ENCODE measurements around the gene PDCD5.
"Not testable (repeated sequence)": the region's sequence is repeated elsewhere in the genome, so short reads cannot be mapped to it uniquely, and the experiment has no call there.

The PDCD5 gene, protein sequence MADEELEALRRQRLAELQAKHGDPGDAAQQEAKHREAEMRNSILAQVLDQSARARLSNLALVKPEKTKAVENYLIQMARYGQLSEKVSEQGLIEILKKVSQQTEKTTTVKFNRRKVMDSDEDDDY

GRCh38 chr19:32580901-32581704, at the start of gene PDCD5:
PDCD5 (plus strand) TSS chr19:32581190; CDS start chr19:32581262, 72 bp downstream.
- peak; percentile 59 for FAIRE-seq
- DNase-seq (ENCODE audit: insufficient read length, low spot score): peak; percentile 96

DNA sequence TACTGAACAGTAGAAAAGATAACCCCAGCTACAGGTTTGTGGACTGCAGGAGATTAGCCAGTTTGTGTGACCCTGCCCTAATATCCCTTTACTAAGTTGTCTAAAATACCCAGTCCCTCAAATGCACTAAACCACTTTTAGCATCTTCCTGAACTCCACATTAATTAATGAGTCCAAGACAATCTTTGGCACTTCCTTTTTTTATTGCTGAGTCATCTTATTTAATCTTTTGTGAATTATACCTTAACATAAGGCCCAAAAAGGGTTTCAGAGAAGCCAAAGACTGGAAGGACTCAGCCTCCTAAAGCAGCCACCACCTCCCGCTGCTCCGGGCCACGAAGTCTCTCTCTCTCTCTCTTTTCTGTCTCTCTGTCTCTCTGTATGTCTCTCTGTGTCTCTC, 48.8 kb upstream of the PDCD5 start:
- no peak for DNase-seq (ENCODE audit: insufficient read length, low spot score)
- no peak for FAIRE-seq

DNA sequence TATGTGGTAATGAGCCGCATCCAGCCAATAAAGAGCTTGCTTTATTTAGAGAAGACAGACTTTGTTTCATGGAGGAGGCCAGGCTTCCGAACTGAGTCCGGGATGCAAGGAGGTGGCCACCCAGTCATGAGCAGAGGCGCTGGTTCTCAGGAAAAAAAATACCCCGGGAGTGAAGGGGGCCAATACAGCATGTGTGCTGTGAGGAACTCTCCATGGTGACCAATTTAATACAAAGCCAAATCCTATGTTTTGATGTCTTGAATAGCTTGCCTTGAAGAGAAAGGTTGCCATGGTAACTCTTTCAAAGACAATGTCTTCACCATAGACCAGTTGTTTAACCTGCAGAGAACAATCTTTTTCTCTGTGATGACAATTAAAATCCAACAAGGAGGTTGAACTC, 43.4 kb upstream of the PDCD5 start:
- DNase-seq (ENCODE audit: insufficient read length, low spot score): no peak
- no peak for FAIRE-seq

GRCh38 chr19:32539240-32539916, 41.6 kb upstream of the PDCD5 start:
- DNase-seq (ENCODE audit: insufficient read length, low spot score): no peak
- FAIRE-seq: no peak

DNA sequence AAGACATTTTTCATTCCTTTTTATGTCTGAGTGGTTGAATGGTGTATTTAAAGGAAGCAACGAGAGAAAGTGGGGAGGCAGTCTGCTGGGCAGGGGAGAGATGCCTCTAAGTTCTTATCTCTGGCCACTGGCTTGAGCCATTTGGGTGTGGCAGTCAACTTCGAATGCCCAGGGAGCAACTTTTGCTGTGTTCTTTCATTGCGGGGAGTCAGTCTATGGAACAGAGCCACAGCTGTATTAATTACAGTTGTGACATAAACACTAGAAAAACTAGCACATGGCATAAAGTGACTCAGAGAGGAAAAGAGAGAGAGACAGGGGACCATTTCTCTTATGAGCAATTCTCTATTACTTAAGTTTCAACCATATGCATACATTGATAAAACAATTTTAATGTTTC, 40.4 kb upstream of the PDCD5 start:
- DNase-seq (ENCODE audit: insufficient read length, low spot score): no peak
- FAIRE-seq: no peak

DNA sequence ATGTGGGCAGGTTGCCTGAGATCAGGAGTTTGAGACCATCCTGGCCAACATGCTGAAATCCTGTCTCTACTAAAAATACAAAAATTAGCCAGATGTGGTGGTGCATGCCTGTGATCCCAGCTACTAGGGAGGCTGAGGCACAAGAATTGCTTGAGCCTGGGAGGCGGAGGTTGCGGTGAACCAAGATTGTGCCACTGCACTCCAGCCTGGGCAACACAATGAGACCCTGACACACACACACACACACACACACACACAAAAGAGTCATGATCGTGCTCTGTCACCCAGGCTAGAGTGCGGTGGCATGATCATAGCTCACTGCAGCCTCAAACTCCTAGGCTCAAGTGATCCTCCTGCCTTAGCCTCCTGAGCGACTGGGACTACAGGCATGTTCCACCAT, 39.6 kb upstream of the PDCD5 start:
- FAIRE-seq: peak; percentile 60
- not testable (repeated sequence) for DNase-seq (ENCODE audit: insufficient read length, low spot score)

DNA sequence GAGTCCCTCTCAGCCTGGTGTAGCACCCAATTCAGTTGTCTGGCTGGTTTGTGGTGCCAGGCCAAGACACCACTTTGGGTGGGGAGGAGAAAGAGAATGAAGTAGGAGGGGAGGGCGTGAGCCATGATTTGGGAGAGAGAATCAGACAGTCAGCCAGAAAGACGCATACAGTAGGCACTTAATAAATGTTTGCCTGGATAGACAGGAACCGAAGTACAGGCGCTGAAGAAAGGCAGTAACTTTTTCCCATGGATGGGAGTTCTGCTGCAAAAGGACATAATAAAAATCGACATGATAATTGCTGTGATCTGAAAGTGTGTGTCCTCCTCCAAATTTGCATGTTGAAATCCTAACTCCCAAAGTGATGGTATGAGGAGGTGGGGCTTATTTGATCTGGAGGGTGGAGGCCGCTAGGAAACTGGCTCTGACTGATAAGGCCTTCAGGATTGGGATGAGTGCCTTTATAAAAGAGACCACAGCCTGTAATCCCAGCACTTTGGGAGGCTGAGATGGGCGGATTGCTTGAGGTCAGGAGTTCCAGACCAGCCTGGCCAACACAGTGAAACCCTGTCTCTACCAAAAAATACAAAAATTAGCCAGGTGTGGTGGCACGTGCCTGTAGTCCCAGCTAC, 38.4 kb upstream of the PDCD5 start:
- FAIRE-seq (no peak), DNase-seq (ENCODE audit: insufficient read length, low spot score) (no peak)

DNA sequence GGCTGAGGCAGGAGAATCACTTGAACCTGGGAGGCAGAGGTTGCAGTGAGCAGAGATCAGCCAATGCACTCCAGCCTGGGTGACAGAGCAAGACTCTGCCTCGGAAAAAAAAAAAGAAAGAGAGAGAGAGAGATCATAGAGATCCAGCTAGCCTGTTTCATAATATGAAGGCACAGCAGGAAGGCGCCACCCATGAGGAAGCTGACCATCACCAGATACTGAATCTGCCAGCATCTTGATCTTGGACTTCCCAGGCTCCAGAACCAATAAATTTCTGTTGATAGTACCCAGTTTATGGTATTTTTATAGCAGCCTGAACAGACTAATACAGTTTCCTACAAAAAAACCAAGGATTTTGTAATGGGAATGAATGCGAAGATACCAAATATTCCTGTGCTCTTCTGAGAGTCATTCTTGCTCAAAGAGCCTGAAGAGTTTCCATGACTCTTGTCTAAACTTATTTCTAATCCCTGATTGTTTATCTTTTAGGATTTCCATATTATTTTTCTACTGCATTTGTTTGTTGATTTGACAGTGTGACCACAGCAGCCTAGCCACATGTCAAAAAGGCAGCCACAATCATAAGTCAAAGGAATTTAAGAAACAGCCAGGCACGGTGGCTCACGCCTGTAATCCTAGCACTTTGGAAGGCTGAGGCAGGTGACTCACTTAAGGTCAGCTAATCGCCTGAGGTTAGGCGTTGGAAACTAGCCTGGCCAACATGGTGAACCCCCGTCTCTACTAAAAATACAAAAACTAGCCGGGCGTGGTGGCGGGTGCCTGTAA, 37.7 kb upstream of the PDCD5 start:
- no peak for FAIRE-seq

DNA sequence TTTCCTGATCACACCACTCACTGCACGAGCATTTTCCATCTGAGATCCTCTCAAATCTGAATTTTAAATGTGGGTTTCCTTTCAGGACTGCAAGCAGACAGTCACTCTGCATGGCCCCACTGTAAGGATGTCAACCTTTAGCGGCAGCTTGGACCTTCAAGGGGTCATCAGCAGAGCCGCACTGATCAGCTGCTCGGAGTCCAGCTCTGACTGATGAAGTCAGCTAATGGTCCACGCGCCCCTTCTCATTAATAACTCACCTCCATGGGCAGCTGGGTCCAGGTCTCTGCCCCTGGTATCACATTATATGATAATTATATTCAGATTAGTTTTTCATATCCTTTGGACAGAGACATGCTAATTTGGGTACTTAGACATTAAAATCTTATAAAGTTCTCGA, 36.1 kb upstream of the PDCD5 start:
- DNase-seq (ENCODE audit: insufficient read length, low spot score): no peak
- no peak for FAIRE-seq

More for the DNA sequence above, 37.7 kb upstream of the PDCD5 start:
- peak; percentile 21 for DNase-seq (ENCODE audit: insufficient read length, low spot score)

- FAIRE-seq (no peak), DNase-seq (ENCODE audit: insufficient read length, low spot score) (no peak)
Measured at GRCh38 chr19:32550666-32551065, 30.3 kb upstream of the PDCD5 start.

DNA sequence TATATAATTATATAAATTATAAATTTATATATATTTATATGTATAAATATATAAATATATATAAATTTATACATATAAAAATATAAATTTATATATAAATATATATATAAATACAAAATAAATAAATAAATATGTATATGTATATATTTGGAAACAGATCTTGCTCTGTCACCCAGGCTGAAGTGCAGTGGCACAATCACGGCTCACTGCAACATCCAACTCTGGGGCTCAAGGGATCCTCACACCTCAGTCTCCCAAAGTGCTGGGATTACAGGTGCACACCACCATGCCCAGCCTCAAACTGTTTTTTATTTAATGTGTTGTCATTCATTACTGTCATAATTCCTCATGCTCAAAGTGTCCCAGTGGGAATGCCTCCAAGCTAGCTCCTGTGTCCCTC, 25.2 kb upstream of the PDCD5 start:
- no peak for FAIRE-seq
- DNase-seq (ENCODE audit: insufficient read length, low spot score): no peak

GRCh38 chr19:32558607-32559228, 22.3 kb upstream of the PDCD5 start:
- DNase-seq (ENCODE audit: insufficient read length, low spot score) (no peak), FAIRE-seq (no peak)

DNA sequence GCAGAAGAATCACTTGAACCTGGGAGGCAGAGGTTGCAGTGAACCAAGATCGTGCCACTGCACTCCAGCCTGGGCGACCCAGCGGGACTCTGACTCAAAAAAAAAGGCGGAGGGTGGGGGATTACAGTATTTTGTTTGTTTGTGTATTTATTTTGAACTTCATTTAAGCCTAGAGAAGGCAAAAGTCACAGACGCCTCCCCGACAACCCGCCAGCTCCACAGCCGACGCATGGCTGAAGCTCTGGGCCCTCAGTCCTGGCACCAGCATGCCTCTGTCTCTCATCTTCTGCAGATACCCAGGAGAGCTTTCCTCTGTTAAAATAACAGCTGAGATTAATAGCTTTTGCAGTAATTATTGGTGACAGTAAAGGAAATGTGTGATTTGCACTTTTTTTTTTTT, 17.2 kb upstream of the PDCD5 start:
- no peak for DNase-seq (ENCODE audit: insufficient read length, low spot score)
- FAIRE-seq: no peak

- DNase-seq (ENCODE audit: insufficient read length, low spot score) (no peak), FAIRE-seq (no peak)
Measured at GRCh38 chr19:32566246-32566830, 14.7 kb upstream of the PDCD5 start.

DNA sequence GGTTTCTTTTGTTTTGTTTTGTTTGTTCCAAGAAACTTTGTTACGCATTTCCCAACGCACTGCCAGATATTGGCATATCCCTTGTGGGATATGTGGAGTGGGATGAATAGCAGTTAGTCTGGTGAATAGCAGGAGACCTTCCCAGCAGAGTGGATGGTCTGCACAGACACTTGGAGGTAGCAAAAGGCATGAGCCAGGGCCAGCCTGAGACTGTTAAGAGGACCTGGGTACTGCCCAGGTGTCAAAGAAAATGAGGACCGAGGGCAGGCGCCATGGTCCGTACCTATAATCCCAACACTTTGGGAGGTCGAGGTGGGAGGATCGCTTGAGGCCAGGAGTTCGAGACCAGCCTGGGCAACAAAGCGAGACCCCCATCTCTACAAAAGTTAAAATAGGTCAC, 13.5 kb upstream of the PDCD5 start:
- FAIRE-seq (no peak), DNase-seq (ENCODE audit: insufficient read length, low spot score) (no peak)

DNA sequence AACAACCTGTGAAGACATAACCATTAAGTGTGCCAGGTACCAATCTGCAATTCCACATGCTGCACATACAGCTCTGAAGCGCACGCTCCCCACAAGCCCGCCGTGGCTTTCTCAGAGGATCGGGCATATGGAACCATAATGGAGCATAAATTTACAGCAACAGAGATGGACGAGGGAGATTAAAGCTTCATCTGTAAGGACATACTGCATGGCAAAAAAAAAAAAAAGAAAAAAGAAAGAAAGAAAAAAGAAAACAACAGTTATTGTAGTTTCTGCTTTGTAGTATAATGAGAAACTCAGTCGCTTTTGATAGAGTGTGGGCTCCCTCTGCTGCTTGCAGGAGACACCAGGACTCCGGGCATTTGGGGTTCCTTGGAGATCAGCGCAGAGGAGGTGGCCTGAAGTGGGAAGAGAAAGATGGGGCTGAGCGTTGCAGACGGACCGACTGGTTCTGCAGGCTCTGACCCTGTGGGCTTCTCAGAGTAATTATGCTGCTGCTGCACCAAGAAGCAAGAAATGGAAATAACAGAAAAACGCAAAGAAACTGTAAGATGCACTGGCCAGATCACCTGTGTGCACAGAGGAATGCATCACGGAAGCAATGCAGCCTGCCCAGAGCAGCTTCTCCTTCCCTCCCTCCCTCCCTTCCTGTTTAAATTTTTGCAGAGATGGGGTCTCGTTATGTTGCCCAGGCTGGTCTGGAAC, 10.8 kb upstream of the PDCD5 start:
- DNase-seq (ENCODE audit: insufficient read length, low spot score) (peak; percentile 63), FAIRE-seq (no peak)

DNA sequence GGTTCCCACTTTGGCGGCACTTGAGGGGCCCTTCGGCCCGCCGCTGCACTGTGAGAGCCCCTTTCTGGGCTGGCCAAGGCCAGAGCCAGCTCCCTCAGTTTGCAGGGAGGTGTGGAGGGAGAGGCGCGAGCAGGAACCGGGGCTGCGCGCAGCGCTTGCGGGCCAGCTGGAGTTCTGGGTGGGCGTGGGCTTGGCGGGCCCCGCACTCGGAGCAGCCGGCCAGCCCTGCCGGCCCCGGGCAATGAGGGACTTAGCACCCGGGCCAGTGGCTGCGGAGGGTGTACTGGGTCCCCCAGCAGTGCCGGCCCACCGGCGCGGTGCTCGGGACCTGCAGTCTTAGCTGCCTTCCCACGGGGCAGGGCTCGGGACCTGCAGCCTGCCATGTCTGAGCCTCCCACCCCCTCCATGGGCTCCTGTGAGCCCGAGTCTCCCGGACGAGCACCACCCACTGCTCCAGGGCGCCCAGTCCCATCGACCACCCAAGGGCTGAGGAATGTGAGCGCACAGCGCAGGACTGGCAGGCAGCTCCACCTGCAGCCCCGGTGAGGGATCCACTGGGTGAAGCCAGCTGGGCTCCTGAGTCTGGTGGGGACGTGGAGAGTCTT, 9.4 kb upstream of the PDCD5 start:
- FAIRE-seq; DNase-seq (ENCODE audit: insufficient read length, low spot score): not testable (repeated sequence)

GRCh38 chr19:32572700-32573491, 8.1 kb upstream of the PDCD5 start:
- DNase-seq (ENCODE audit: insufficient read length, low spot score); FAIRE-seq: not testable (repeated sequence)

Measured in HTR-8/SVneo (cell line).